HG03060 (cell line): ENCODE results near the gene ADH7.
"Not testable (repeated sequence)": the region's sequence is repeated elsewhere in the genome, so short reads cannot be mapped to it uniquely, and the experiment has no call there.

Source experiments
- ATAC-seq: cut with Tn5 transposase; IDR thresholded peaks from one replicate; pipeline ENCODE4 v1.9.1; 2021; ENCODE audit warnings: low read depth, moderate number of reproducible peaks; ENCODE audit not compliant: unreplicated experiment

Gene ADH7

DNA sequence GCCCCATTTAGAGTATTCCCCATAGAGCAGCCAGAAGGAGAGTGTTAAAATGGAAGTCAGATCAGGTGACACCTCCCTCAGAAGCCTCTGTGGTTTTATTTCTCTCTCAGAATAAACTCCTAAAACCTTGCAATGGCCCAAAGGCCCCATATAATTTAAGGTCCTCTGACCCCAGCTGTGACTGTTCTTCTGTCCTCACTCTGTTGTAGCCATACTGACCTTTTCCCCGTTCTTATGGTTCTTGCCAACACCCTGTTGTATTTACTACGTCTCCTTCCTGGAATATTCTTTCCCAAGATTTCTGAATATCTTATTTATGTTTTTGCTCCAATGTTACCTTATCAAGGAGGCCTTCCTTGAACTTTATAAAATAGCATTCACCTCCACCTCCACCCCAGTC, 18.0 kb downstream of the ADH7 start:
- no peak for ATAC-seq

DNA sequence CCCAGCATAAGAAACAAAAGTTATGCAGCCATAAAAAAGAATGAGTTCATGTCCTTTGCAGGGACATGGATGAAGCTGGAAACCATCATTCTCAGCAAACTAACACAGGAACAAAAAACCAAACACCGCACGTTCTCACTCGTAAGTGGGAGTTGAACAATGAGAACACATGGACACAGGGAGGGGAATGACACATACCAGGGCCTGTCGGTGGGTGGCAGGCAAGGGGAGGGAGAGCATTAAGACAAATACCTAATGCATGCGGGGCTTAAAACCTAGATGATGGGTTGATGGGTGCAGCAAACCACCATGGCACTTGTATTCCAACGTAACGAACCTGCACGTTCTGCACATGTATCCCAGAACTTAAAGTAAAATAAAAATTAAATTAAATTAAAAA, 19.4 kb downstream of the ADH7 start:
- ATAC-seq = not testable (repeated sequence)

DNA sequence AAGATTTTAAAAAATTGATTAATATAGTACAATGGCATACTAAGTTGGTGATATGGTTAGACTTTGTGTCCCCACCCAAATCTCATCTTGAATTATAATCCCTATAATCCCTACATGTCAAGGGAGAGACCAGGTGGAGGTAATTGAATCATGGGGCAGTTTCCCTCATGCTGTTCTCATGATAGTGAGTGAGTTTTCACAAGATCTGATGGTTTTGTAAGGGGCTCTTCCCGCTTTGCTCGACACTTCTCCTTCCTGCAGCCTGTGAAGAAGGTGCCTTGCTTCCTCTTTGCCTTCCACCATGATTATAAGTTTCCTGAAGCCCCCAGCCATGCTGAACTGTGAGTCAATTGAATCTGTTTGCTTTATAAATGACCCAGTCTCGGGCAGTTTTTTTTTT, 20.2 kb downstream of the ADH7 start:
- ATAC-seq = not testable (repeated sequence)

DNA sequence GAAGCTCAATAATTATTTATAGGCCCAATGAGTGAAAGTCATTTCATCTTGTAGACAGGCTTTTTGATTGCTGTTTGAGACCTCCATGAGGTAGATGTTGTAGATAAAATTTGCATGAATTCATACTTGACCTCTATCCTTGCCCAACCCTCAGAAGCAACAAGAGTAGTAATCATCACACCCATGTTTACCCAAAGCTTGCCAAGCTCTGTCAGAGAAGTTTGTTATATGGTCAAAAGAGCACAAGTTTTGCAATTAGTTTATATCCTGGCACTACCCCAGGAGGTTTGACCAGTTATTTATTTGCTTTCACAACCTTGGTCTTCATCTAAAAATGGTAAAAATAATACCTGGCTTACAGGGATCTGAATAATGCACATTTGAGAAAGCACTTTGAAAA, 20.7 kb downstream of the ADH7 start:
- ATAC-seq = no peak

- no peak for ATAC-seq
Measured at GRCh38 chr4:99413140-99413539, 22.0 kb downstream of the ADH7 start.

GRCh38 chr4:99411041-99411440, 24.1 kb downstream of the ADH7 start:
- ATAC-seq = no peak

DNA sequence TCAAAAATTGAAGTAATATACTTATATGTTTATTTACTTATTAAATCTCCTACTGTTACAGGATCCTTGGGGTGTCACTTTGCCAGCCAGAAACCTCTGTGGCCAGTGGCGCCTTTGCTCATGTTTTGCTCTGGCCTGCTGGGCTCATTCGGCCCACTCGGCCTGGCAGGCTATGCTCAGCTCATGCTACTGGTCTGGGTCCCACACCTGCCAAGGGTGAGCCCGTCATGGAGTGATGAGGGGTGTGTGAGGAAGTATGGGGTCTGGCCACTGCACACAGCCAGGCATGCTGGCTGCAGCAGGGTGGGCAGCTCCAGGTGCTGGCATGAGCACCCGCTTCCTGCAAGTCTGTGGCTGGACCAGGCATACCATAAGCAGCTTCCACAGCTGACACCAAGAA, 25.1 kb downstream of the ADH7 start:
- ATAC-seq = no peak

DNA sequence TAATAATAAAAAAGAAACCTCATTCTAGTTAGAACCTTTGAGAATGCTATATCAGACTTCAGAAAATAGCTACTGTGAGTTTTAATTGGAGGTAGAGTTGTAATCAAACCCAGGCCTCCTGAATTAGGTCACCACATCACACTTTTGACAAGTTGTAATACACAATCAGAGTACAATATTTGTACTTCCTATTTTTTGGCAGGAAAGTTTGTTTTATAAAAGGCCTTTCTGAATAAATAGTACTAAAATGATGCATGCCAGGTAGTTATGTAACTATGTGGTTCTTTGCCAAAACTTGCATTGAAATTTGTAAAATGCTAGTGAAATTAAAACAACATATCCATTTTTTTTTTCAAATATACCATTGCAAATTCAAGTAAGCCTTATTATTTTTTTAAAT, 26.8 kb downstream of the ADH7 start:
- ATAC-seq = no peak

DNA sequence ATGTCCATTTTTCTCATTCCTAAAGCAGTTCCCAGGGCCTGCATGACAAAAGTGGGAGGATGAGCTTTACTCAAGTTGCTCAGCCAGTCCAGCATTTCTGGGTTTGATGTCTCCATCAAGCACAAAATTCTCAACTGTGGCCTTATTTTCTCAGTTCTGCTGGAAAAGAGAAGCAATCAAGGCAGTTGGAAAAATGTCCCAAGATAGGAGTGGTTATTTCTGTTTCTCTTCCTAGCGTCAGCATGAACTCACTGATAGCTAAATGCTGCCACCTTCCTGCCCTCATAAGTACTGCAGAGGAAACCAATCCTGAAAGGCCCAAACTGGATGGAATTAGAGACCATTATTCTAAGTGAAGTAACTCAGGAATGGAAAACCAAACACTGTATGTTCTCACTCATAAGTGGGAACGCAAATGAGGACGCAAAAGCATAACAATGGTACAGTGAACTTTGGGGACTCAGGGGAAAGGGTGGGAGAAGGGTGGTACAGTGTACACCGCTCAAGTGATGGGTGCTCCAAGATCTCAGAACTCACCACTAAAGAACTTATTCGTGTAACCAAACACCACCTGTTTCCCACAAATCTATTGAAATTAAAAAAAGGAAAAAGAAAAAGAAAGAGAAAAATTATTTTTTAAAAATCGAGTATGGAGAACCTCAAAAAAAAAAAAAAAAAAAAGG, 29.6 kb downstream of the ADH7 start:
- ATAC-seq = no peak

- ATAC-seq = peak; percentile 73
Measured at GRCh38 chr4:99404595-99405287, 30.4 kb downstream of the ADH7 start.

DNA sequence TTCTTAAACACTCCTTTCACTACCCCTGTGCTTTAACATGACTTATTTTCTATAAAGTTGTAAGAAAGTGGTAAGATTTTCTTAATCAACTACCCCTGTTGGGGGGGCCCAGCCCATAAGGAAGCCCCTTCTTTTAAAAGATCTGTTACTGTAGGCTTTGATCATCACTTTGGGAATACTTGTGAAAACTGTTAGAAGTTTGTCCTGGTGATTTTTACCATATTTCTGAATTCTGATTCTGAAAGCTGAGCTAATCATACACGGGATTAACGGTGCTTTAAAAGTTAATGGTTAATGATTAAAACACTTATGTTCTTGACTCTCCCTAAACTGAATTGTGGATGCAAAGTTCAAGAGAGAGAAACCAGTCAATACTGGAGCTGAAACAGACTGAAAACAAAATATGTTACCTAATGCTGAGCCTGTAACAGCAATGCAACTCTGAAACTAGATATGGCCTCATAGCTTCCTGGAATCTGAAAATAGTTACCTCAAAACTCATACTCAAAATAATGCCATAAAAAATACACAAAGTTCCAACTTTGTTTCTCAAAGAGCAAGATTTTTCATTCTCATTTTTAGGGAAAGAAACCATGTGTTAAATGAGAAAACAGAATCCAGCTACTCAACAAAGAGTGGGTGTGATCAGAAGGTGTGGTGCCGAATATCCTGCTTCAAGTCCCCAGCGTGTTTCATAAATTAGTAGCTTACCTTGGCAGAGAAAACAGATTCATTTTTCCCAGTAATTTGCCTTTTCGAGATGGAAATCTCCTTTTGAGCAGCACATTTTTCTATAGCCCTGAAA, 31.6 kb downstream of the ADH7 start:
- ATAC-seq = peak; percentile 75

DNA sequence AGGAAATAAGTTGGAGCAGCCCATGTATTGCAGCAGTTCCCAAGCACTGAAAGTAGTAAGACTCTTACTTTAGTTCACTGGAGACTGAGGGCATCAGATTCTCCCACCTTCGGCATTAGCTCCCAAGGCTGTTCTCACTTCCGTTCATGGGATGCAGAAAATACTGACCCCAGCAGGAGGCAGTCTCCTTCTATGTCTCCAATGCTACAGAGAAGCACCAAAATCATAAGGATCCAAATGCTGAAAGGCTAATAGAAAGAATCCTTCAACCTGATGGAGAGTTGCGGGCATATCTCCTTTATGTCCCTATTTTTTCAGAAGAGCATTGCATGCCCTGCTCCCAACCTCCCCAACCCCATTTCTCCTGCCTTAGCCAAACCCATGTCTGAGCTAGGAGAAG, 32.4 kb downstream of the ADH7 start:
- ATAC-seq = no peak

DNA sequence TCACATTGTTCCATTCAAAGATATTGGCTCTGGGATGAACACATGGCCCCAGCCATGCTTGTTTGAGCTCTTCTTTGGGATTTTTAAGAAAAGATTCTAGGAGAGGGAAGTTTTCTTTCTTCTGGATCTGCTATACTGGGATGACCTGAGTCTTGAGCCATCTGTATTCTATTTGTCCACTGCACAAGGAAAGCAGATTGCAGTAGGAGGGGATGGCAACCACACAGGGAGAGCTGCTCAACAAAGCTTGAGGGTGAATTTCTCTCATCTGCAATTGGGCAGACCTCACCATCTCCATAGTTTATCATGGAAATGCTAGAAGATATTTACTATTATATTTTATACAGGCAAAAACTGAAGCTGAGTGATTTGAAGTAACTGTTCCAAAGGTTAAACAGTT, 34.3 kb downstream of the ADH7 start:
- ATAC-seq = no peak

DNA sequence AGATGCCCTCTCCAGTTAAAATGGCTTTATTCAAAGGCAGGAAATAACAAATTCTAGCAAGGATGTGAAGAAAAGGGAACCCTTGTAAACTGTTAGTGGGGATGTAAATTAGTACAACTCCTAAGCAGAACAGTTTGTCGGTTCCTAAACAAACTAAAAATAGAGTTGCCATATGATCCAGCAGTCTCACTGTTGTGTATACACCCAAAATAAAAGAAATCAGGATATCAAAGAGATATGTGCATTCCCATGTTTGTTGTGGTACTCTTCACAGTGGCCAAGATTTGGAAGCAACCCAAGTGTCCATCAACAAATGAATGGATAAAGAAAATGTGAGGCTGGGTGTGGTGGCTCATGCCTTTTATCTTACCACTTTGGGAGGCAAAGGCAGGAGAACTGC, 36.1 kb downstream of the ADH7 start:
- ATAC-seq = no peak

GRCh38 chr4:99395595-99396364, 39.4 kb downstream of the ADH7 start:
- ATAC-seq = no peak

DNA sequence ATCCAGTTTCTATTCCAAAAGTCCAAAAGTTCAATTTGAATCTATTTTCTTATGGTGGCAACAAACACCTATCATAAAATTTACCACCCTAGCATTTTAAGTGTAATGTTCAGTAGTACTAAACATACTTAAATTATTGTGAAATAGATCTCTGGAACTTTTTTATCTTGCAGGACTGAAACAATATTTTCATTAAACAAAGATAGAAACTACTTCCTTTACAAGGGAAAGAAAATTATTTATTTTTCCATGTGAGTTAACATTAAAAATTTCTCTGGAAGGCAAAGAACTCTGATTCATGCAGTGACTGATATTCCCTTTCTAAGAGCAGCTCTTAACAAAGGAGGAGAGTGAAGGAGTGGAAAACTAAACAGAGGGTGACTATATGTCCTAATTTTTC, 40.2 kb downstream of the ADH7 start:
- ATAC-seq = no peak

DNA sequence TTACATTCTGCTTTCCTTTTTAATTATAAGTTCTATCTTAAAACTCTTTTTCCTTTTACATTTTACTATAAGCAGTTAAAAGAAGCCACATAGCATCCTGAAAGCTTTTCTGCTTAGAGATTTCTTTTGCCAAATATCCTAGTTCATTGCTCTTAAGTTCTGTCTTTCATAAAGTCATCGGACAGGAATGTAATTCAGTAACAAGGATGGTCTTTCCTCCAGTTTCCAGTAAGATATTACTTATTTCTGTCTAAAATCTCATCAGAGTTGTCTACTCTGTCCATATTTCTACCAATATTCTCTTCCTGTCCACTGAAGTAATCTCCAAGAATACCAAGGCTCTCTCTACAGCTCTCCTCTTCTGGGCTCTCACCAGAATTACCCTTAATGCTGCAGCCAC, 45.1 kb downstream of the ADH7 start:
- ATAC-seq = no peak

GRCh38 chr4:99389606-99390005, 45.5 kb downstream of the ADH7 start:
- ATAC-seq = no peak

- ATAC-seq = no peak
Measured at GRCh38 chr4:99383833-99384392, 51.2 kb downstream of the ADH7 start.

DNA sequence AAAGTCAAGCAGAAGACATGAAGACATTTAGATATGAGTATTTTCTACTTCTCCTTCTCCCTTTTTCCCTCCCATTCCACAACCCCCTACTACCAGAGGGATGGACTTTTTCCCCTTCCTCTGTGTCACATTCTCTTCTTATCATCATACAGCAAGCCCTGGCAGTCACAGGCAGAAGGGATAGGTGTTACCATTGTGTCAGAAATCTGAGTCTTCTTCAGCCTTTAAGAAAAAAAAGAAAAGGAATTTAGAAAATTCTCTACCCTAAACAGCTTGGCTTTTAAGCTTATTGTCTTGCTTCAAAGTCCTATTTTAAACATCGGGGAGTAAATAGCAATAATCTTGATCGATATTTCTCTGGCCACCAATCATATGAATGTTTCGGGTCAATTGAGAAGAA, 51.7 kb downstream of the ADH7 start:
- no peak for ATAC-seq
